WTC11 (cell line): ENCODE data around the gene RABEP1. TPM values are rescaled to one million over a fixed set of nuclear protein-coding genes. Genes with fewer than 3 reads are reported as not detected.

Source experiments
- ATAC-seq: fragments of 200-7000 bp; cut with Tn5 transposase; 2 replicates; pipeline ENCODE4 v1.10.0; 2021; ENCODE audit warnings: mild to moderate bottlenecking, moderate library complexity
- CTCF ChIA-PET: fragments of 300-600 bp; sonication (Branson Sonifier 250); formaldehyde crosslinking; loops from one replicate; lab custom pipeline; 2021; ENCODE audit warnings: antibody characterized with exemption; lab: Charles Lee
- POLR2A ChIA-PET: fragments of 350-600 bp; sonication (Branson Sonifier 250); formaldehyde crosslinking; loops from one replicate; lab custom pipeline; 2021; ENCODE audit warnings: antibody characterized with exemption; lab: Charles Lee
- DNase-seq: peaks from one replicate; pipeline ENCODE4 v3.0.0; 2021; ENCODE audit warnings: low spot score
- H3K27ac Mint-ChIP-seq: 2 replicates; pipeline ENCODE4 v1.8.0; 2021; ENCODE audit warnings: mixed read lengths
- H3K27me3 Mint-ChIP-seq: 2 replicates; pipeline ENCODE4 v1.8.0; 2021; ENCODE audit warnings: low read depth, mild to moderate bottlenecking, moderate library complexity, mixed read lengths
- H3K36me3 Mint-ChIP-seq: 2 replicates; pipeline ENCODE4 v1.8.0; 2021; ENCODE audit warnings: mixed read lengths
- H3K4me1 Mint-ChIP-seq: 2 replicates; pipeline ENCODE4 v1.8.0; 2022; ENCODE audit warnings: mixed read lengths
- H3K4me3 Mint-ChIP-seq: 2 replicates; pipeline ENCODE4 v1.8.0; 2021; ENCODE audit warnings: mild to moderate bottlenecking, moderate library complexity, mixed read lengths
- H3K9me3 Mint-ChIP-seq: 2 replicates; pipeline ENCODE4 v1.8.0; 2021; ENCODE audit warnings: mixed read lengths
- ELF4 ChIP-seq: sonication (generic); formaldehyde crosslinking; IDR thresholded peaks from 2 replicates; pipeline ENCODE4 v1.8.1; 2022; ENCODE audit warnings: low read depth, mild to moderate bottlenecking, moderate library complexity, missing genetic modification reagents
- ESRRA ChIP-seq: sonication (generic); formaldehyde crosslinking; IDR thresholded peaks from 2 replicates; pipeline ENCODE4 v1.8.1; 2022; ENCODE audit warnings: mild to moderate bottlenecking, missing genetic modification reagents, borderline replicate concordance
- ETV6 ChIP-seq: sonication (generic); formaldehyde crosslinking; IDR thresholded peaks from 2 replicates; pipeline ENCODE4 v1.8.1; 2022; ENCODE audit warnings: mild to moderate bottlenecking, missing genetic modification reagents
- GABPB1 ChIP-seq: sonication (generic); formaldehyde crosslinking; IDR thresholded peaks from 2 replicates; pipeline ENCODE4 v1.8.1; 2023; ENCODE audit warnings: mild to moderate bottlenecking, missing genetic modification reagents
- GTF2I ChIP-seq: fragments of 250-450 bp; sonication (Bioruptor Pico); conservative IDR thresholded peaks from 2 replicates; pipeline ENCODE4 v1.4.0; 2021; ENCODE audit warnings: mild to moderate bottlenecking
- NR1H2 ChIP-seq: sonication (generic); formaldehyde crosslinking; IDR thresholded peaks from 2 replicates; pipeline ENCODE4 v1.9.0; 2021; ENCODE audit warnings: mild to moderate bottlenecking, moderate library complexity, missing genetic modification reagents
- NR3C1 ChIP-seq: sonication (generic); formaldehyde crosslinking; conservative IDR thresholded peaks from 2 replicates; pipeline ENCODE4 v1.8.1; 2023; ENCODE audit warnings: low read depth, mild to moderate bottlenecking, missing genetic modification reagents
- PRRX2 ChIP-seq: fragments of 250-450 bp; sonication (Bioruptor Pico); IDR thresholded peaks from 2 replicates; pipeline ENCODE4 v1.8.0; 2021; ENCODE audit warnings: mild to moderate bottlenecking
- RORB ChIP-seq: fragments of 250-450 bp; sonication (Bioruptor Pico); IDR thresholded peaks from 2 replicates; pipeline ENCODE4 v1.9.0; 2021; ENCODE audit warnings: mild to moderate bottlenecking
- SP1 ChIP-seq: sonication (generic); formaldehyde crosslinking; conservative IDR thresholded peaks from 2 replicates; pipeline ENCODE4 v1.8.1; 2022; ENCODE audit warnings: missing genetic modification reagents
- TP53 ChIP-seq: sonication (generic); formaldehyde crosslinking; IDR thresholded peaks from 2 replicates; pipeline ENCODE4 v1.8.1; 2023; ENCODE audit warnings: mild to moderate bottlenecking, missing genetic modification reagents
- ZNF138 ChIP-seq: sonication (generic); formaldehyde crosslinking; conservative IDR thresholded peaks from 2 replicates; pipeline ENCODE4 v1.8.1; 2022; ENCODE audit warnings: mild to moderate bottlenecking, moderate library complexity, missing genetic modification reagents
- ZNF219 ChIP-seq: sonication (generic); formaldehyde crosslinking; IDR thresholded peaks from 2 replicates; pipeline ENCODE4 v1.8.0; 2023; ENCODE audit warnings: missing genetic modification reagents, mild to moderate bottlenecking, borderline replicate concordance
- ZNF232 ChIP-seq: sonication (generic); formaldehyde crosslinking; IDR thresholded peaks from 2 replicates; pipeline ENCODE4 v1.8.0; 2022; ENCODE audit warnings: mild to moderate bottlenecking, missing genetic modification reagents
- ZNF423 ChIP-seq: fragments of 250-450 bp; sonication (Bioruptor Pico); IDR thresholded peaks from 2 replicates; pipeline ENCODE4 v2.1.2; 2022; ENCODE audit warnings: mild to moderate bottlenecking, moderate library complexity
- total RNA-seq: library from RNA; stranded (reverse); gene quantifications from 3 replicates; pipeline ENCODE4 v1.2.3, GENCODE V29; 2021
- TF ChIP-seq, protein P1 (sequence below): fragments of 250-450 bp; sonication (Bioruptor Pico); IDR thresholded peaks from 2 replicates; pipeline ENCODE4 v1.9.0; 2021; ENCODE audit warnings: mild to moderate bottlenecking
- TF ChIP-seq, protein P2 (sequence below): sonication (generic); formaldehyde crosslinking; IDR thresholded peaks from 2 replicates; pipeline ENCODE4 v1.8.0; 2023; ENCODE audit warnings: missing genetic modification reagents
- TF ChIP-seq, protein P3 (sequence below): sonication (generic); formaldehyde crosslinking; IDR thresholded peaks from 2 replicates; pipeline ENCODE4 v1.8.1; 2022; ENCODE audit warnings: low read depth, mild to moderate bottlenecking, moderate library complexity, missing genetic modification reagents, borderline replicate concordance
- TF ChIP-seq, protein P4 (sequence below): sonication (generic); formaldehyde crosslinking; IDR thresholded peaks from 2 replicates; pipeline ENCODE4 v1.8.1; 2023; ENCODE audit warnings: mild to moderate bottlenecking, missing genetic modification reagents
- TF ChIP-seq, protein P5 (sequence below): sonication (generic); formaldehyde crosslinking; conservative IDR thresholded peaks from 2 replicates; pipeline ENCODE4 v1.8.1; 2023; ENCODE audit warnings: mild to moderate bottlenecking, low read depth, missing genetic modification reagents, moderate library complexity

Gene RABEP1
- total RNA-seq, 1 experiment from 2014 or later = 40.9 TPM

DNA sequence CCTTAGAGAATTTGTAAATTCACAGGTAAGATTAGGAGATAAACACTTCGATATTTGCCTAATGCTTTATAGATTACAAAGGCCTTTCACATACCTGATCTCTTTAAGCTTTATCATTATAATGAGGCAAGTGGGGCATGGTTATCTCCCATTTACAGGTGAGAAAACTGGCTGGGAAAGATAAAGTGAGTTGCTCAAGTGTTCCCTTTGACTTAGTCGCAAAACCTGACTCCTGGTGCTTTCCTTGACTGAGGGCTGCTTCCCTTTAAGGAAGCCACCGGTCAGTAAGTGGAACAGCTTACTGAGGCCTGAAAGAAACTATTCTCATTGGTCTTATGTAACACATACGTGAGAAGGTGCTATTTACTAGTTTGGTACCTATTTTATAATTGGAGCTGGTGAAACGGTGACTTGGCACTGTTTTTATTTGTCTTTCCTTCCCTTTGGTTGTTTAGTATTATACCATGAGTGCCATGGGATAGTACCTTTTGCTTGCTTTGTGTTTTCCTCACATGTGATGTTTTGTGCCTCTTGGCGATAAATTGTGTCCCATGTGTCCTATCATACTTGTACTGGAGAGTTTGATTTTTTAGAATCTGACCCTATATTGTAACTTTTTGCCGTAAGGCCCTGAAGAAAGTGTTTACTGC, 80.2 kb downstream of the RABEP1 start (continued):
- TF ChIP-seq, protein P1, sequence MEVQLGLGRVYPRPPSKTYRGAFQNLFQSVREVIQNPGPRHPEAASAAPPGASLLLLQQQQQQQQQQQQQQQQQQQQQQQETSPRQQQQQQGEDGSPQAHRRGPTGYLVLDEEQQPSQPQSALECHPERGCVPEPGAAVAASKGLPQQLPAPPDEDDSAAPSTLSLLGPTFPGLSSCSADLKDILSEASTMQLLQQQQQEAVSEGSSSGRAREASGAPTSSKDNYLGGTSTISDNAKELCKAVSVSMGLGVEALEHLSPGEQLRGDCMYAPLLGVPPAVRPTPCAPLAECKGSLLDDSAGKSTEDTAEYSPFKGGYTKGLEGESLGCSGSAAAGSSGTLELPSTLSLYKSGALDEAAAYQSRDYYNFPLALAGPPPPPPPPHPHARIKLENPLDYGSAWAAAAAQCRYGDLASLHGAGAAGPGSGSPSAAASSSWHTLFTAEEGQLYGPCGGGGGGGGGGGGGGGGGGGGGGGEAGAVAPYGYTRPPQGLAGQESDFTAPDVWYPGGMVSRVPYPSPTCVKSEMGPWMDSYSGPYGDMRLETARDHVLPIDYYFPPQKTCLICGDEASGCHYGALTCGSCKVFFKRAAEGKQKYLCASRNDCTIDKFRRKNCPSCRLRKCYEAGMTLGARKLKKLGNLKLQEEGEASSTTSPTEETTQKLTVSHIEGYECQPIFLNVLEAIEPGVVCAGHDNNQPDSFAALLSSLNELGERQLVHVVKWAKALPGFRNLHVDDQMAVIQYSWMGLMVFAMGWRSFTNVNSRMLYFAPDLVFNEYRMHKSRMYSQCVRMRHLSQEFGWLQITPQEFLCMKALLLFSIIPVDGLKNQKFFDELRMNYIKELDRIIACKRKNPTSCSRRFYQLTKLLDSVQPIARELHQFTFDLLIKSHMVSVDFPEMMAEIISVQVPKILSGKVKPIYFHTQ (CRISPR knock-in tag) = no peak
- no peak for TF ChIP-seq ZNF423 (CRISPR knock-in tag)
- TF ChIP-seq ETV6 = no peak
- TF ChIP-seq, protein P2, sequence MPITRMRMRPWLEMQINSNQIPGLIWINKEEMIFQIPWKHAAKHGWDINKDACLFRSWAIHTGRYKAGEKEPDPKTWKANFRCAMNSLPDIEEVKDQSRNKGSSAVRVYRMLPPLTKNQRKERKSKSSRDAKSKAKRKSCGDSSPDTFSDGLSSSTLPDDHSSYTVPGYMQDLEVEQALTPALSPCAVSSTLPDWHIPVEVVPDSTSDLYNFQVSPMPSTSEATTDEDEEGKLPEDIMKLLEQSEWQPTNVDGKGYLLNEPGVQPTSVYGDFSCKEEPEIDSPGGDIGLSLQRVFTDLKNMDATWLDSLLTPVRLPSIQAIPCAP (CRISPR knock-in tag) = no peak
- TF ChIP-seq, all 79 proteins: peak for 0

DNA sequence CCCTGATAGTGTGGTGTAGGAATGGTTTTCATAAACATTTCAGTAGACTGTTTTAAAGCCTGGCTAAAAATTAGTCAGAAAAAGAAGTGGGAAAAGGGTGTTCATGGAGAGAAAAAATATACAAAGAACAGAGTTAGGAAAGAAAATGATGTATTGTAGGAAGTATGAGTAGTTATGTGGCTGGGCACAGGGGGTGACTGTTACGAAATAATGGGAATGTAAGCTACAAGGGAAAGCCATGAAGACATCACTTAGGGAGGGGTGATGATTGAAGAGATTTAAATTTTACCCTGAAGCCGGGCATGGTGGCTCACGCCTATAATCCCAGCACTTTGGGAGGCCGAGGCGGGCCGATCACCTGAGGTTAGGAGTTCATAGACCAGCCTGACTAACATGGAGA, 82.1 kb downstream of the RABEP1 start:
- DNase-seq (no peak), ATAC-seq (no peak)
- peaks cover 18% of the 10 kb centered on the region for H3K4me1 Mint-ChIP-seq
- ChIA-PET POLR2A (no interaction called here), CTCF (no interaction called here)
- H3K9me3 Mint-ChIP-seq = no peaks in the 10 kb centered on the region
- TF ChIP-seq ZNF232 (CRISPR knock-in tag) (no peak), SP1 (CRISPR knock-in tag) (no peak)
- no peak overlapping the region for H3K27ac Mint-ChIP-seq
- H3K36me3 Mint-ChIP-seq = peaks cover 47% of the 10 kb centered on the region
- no peak overlapping the region for H3K4me3 Mint-ChIP-seq
- no peaks in the 10 kb centered on the region for H3K27me3 Mint-ChIP-seq

DNA sequence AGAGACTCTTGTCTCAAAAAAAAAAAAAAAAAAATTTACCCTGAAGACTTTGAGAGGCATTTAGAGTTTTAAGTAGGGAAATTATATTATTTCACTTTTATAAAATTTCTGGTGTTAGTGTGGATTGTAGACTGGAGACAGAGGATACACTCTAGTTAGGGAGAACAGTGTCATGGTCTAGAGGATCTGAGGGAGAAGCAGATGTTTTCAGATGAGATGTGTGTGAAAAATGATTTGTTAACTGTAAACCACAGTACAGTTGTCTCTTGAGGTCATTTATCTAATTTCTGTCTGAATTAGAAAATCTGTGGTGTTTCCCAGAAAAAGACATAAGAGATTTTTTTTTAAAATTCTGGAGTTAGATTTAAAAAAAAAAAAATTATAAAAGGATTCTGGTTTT, 82.6 kb downstream of the RABEP1 start:
- CTCF ChIA-PET = no interaction called here
- peaks cover 45% of the 10 kb centered on the region for H3K36me3 Mint-ChIP-seq
- peaks cover 18% of the 10 kb centered on the region for H3K4me1 Mint-ChIP-seq

More for the DNA sequence above, 82.6 kb downstream of the RABEP1 start:
- H3K27ac Mint-ChIP-seq = no peak overlapping the region
- DNase-seq (no peak), ATAC-seq (no peak)
- TF ChIP-seq GABPB1 = no peak
- no peak for TF ChIP-seq NR3C1 (CRISPR knock-in tag)
- TF ChIP-seq, protein P3, sequence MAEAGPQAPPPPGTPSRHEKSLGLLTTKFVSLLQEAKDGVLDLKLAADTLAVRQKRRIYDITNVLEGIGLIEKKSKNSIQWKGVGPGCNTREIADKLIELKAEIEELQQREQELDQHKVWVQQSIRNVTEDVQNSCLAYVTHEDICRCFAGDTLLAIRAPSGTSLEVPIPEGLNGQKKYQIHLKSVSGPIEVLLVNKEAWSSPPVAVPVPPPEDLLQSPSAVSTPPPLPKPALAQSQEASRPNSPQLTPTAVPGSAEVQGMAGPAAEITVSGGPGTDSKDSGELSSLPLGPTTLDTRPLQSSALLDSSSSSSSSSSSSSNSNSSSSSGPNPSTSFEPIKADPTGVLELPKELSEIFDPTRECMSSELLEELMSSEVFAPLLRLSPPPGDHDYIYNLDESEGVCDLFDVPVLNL (CRISPR knock-in tag) = no peak
- TF ChIP-seq, protein P4, sequence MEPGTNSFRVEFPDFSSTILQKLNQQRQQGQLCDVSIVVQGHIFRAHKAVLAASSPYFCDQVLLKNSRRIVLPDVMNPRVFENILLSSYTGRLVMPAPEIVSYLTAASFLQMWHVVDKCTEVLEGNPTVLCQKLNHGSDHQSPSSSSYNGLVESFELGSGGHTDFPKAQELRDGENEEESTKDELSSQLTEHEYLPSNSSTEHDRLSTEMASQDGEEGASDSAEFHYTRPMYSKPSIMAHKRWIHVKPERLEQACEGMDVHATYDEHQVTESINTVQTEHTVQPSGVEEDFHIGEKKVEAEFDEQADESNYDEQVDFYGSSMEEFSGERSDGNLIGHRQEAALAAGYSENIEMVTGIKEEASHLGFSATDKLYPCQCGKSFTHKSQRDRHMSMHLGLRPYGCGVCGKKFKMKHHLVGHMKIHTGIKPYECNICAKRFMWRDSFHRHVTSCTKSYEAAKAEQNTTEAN (CRISPR knock-in tag) = no peak
- no peak for TF ChIP-seq ESRRA (CRISPR knock-in tag)
- TF ChIP-seq GTF2I (CRISPR knock-in tag) = no peak
- no peak for TF ChIP-seq SP1 (CRISPR knock-in tag)
- TF ChIP-seq, protein P1 (CRISPR knock-in tag) = no peak
- TF ChIP-seq ELF4 (CRISPR knock-in tag) = no peak
- no peak for TF ChIP-seq RORB (CRISPR knock-in tag)
- TF ChIP-seq PRRX2 (CRISPR knock-in tag) = no peak
- no peak for TF ChIP-seq ZNF219 (CRISPR knock-in tag)
- TF ChIP-seq ZNF138 (CRISPR knock-in tag) = no peak
- no peak for TF ChIP-seq TP53 (CRISPR knock-in tag)
- TF ChIP-seq, protein P5, sequence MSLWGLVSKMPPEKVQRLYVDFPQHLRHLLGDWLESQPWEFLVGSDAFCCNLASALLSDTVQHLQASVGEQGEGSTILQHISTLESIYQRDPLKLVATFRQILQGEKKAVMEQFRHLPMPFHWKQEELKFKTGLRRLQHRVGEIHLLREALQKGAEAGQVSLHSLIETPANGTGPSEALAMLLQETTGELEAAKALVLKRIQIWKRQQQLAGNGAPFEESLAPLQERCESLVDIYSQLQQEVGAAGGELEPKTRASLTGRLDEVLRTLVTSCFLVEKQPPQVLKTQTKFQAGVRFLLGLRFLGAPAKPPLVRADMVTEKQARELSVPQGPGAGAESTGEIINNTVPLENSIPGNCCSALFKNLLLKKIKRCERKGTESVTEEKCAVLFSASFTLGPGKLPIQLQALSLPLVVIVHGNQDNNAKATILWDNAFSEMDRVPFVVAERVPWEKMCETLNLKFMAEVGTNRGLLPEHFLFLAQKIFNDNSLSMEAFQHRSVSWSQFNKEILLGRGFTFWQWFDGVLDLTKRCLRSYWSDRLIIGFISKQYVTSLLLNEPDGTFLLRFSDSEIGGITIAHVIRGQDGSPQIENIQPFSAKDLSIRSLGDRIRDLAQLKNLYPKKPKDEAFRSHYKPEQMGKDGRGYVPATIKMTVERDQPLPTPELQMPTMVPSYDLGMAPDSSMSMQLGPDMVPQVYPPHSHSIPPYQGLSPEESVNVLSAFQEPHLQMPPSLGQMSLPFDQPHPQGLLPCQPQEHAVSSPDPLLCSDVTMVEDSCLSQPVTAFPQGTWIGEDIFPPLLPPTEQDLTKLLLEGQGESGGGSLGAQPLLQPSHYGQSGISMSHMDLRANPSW (CRISPR knock-in tag) = no peak
- no peak for TF ChIP-seq NR1H2
- POLR2A ChIA-PET = no interaction called here
- no peak overlapping the region for H3K4me3 Mint-ChIP-seq
- no peaks in the 10 kb centered on the region for H3K9me3 Mint-ChIP-seq
- H3K27me3 Mint-ChIP-seq = no peaks in the 10 kb centered on the region
